ENCODE results near the gene PRIMA1.

- TF ChIP-seq, protein P1, sequence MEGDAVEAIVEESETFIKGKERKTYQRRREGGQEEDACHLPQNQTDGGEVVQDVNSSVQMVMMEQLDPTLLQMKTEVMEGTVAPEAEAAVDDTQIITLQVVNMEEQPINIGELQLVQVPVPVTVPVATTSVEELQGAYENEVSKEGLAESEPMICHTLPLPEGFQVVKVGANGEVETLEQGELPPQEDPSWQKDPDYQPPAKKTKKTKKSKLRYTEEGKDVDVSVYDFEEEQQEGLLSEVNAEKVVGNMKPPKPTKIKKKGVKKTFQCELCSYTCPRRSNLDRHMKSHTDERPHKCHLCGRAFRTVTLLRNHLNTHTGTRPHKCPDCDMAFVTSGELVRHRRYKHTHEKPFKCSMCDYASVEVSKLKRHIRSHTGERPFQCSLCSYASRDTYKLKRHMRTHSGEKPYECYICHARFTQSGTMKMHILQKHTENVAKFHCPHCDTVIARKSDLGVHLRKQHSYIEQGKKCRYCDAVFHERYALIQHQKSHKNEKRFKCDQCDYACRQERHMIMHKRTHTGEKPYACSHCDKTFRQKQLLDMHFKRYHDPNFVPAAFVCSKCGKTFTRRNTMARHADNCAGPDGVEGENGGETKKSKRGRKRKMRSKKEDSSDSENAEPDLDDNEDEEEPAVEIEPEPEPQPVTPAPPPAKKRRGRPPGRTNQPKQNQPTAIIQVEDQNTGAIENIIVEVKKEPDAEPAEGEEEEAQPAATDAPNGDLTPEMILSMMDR (IDR thresholded peaks at IDR 0.05), result no peak
- TF ChIP-seq POLR2A (IDR thresholded peaks at IDR 0.05), result no peak
Observed at GRCh38 chr14:93732524-93732923, 55.8 kb downstream of the PRIMA1 start.

Measured in tibial nerve (tissue), 3 donors.